Osteocyte (in vitro differentiated cells): Measurements from ENCODE around the gene FBXO21. TPM values are rescaled to one million over a fixed set of nuclear protein-coding genes. Genes with fewer than 3 reads are reported as not detected.

Experiments used
- DNase-seq: peaks from one replicate; pipeline ENCODE4 v3.0.0; 2021; ENCODE audit warnings: mixed read lengths; ENCODE audit not compliant: unreplicated experiment; ENCODE audit errors: extremely low spot score
- H3K27ac Mint-ChIP-seq: one replicate; pipeline ENCODE4 v1.8.0; 2021; ENCODE audit warnings: mild to moderate bottlenecking, mixed read lengths; ENCODE audit not compliant: unreplicated experiment
- H3K27me3 Mint-ChIP-seq: one replicate; pipeline ENCODE4 v1.8.0; 2021; ENCODE audit warnings: mixed read lengths; ENCODE audit not compliant: unreplicated experiment
- H3K36me3 Mint-ChIP-seq: one replicate; pipeline ENCODE4 v1.8.0; 2021; ENCODE audit warnings: mixed read lengths; ENCODE audit not compliant: unreplicated experiment
- H3K4me1 Mint-ChIP-seq: one replicate; pipeline ENCODE4 v1.8.0; 2021; ENCODE audit warnings: mixed read lengths; ENCODE audit not compliant: unreplicated experiment
- H3K4me3 Mint-ChIP-seq: one replicate; pipeline ENCODE4 v1.8.0; 2021; ENCODE audit warnings: mild to moderate bottlenecking, moderate library complexity, mixed read lengths; ENCODE audit not compliant: unreplicated experiment
- H3K9me3 Mint-ChIP-seq: one replicate; pipeline ENCODE4 v1.8.0; 2021; ENCODE audit warnings: mixed read lengths; ENCODE audit not compliant: unreplicated experiment
- CTCF ChIP-seq: fragments of 200-600 bp; sonication (generic); IDR thresholded peaks from 2 replicates; pipeline ENCODE4 v1.5.0; 2021; ENCODE audit warnings: antibody characterized with exemption, mild to moderate bottlenecking, moderate library complexity
- total RNA-seq: library from RNA; stranded (reverse); gene quantifications from 2 replicates; pipeline ENCODE4 v1.2.1, GENCODE V29; 2021

Gene FBXO21
- total RNA-seq, 1 donor from 2014 or later: 49.0 TPM

GRCh38 chr12:117169548-117169947 lies 20.7 kb downstream of the FBXO21 start:
- Mint-ChIP-seq H3K4me3 (no peak overlapping the region), H3K27me3 (no peaks in the 10 kb centered on the region), H3K27ac (no peak overlapping the region), H3K9me3 (no peaks in the 10 kb centered on the region), H3K36me3 (peaks cover 65% of the 10 kb centered on the region), H3K4me1 (no peaks in the 10 kb centered on the region)
- TF ChIP-seq CTCF: no peak
- DNase-seq: no peak

DNA sequence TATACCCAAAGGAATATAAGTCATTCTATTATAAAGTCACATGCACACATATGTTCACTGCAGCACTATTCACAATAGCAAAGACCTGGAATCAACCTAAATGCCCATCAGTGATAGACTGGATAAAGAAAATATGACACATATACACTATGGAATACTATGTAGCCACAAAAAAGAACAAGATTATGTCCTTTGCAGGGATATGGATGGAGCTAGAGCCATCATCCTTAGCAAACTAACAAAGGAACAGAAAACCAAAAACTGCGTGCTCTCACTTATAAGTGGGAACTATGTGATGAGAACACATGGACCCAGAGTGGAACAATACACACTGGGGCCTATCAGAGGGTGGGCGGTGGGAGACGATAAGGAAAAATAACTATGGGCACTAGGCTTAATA lies 21.3 kb downstream of the FBXO21 start:
- no peak for TF ChIP-seq CTCF
- no peak for DNase-seq
- H3K4me3 Mint-ChIP-seq: no peak overlapping the region
- no peaks in the 10 kb centered on the region for H3K4me1 Mint-ChIP-seq
- no peaks in the 10 kb centered on the region for H3K27me3 Mint-ChIP-seq
- no peak overlapping the region for H3K27ac Mint-ChIP-seq
- H3K9me3 Mint-ChIP-seq: no peaks in the 10 kb centered on the region
- peaks cover 62% of the 10 kb centered on the region for H3K36me3 Mint-ChIP-seq

- DNase-seq: no peak
Observed at GRCh38 chr12:117167769-117168168, 22.5 kb downstream of the FBXO21 start.

GRCh38 chr12:117166107-117166506 lies 24.2 kb downstream of the FBXO21 start:
- Mint-ChIP-seq H3K9me3 (no peaks in the 10 kb centered on the region), H3K36me3 (peaks cover 60% of the 10 kb centered on the region), H3K27me3 (no peaks in the 10 kb centered on the region), H3K4me3 (no peak overlapping the region), H3K4me1 (no peaks in the 10 kb centered on the region), H3K27ac (no peak overlapping the region)
- DNase-seq: no peak
- TF ChIP-seq CTCF: no peak

More at GRCh38 chr12:117167769-117168168, 22.5 kb downstream of the FBXO21 start:
- Mint-ChIP-seq H3K4me3 (no peak overlapping the region), H3K36me3 (peaks cover 64% of the 10 kb centered on the region), H3K9me3 (no peaks in the 10 kb centered on the region), H3K27me3 (no peaks in the 10 kb centered on the region), H3K27ac (no peak overlapping the region), H3K4me1 (no peaks in the 10 kb centered on the region)
- TF ChIP-seq CTCF: no peak

GRCh38 chr12:117165342-117165741 lies 24.9 kb downstream of the FBXO21 start:
- Mint-ChIP-seq H3K4me3 (no peak overlapping the region), H3K4me1 (no peaks in the 10 kb centered on the region), H3K27ac (no peak overlapping the region), H3K27me3 (no peaks in the 10 kb centered on the region), H3K9me3 (no peaks in the 10 kb centered on the region), H3K36me3 (peaks cover 62% of the 10 kb centered on the region)
- no peak for TF ChIP-seq CTCF
- DNase-seq: no peak
